ENCODE data around the gene S100P.
"Not testable (repeated sequence)": the region's sequence is repeated elsewhere in the genome, so short reads cannot be mapped to it uniquely, and the experiment has no call there.

S100P gene

DNA sequence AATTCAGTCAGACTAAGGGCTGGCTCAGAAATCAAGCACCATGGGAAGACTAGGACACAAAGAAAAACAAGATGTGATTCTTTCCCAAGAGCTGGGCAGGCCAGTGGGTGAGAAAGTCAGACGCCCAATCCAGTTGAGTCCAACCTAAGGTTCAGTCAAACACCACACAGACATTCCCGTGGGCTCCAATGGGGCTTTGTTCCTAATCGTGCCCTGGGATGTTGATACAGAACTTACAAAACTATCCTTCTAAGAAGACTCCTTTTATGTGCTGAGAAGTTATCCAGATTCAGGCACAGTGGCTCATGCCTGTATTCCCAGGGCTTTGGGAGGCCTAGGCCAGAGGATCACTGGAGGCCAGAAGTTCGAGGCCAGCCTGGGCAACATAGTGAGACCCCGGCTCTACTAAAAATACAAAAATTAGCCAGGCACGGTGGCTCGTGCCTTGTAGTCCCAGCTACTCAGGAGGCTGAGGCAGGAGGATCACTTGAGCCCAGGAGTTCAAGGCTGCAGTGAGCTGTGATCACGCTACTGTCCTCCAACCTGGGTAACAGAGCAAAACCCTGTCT is 26.0 kb downstream of the S100P start:
- TF ChIP-seq YY1 (IDR thresholded peaks at IDR 0.05; ENCODE audit: insufficient read depth, insufficient read length), result no peak
- no peak for TF ChIP-seq SUZ12 (IDR thresholded peaks at IDR 0.05; ENCODE audit: extremely low read depth, insufficient read depth, insufficient read length)
- TF ChIP-seq ZNF274 (IDR thresholded peaks at IDR 0.05; ENCODE audit: low read depth, low read length), result no peak
- no peak for DNase-seq (ENCODE audit: low read depth, low spot score)
- H3K27me3 ChIP-seq (ENCODE audit: insufficient read depth, insufficient read length), result no peaks in the 10 kb centered on the region
- H3K9ac ChIP-seq (ENCODE audit: insufficient read length, low read depth), result no peak overlapping the region
- no peaks in the 10 kb centered on the region for H3K9me3 ChIP-seq (ENCODE audit: insufficient read depth, low read length)
- H3K36me3 ChIP-seq (ENCODE audit: insufficient read depth, insufficient read length, low read length), result no peaks in the 10 kb centered on the region
- peaks cover 4% of the 10 kb centered on the region for H3K4me1 ChIP-seq (ENCODE audit: insufficient read depth, insufficient read length)
- H3K4me3 ChIP-seq (ENCODE audit: insufficient read length, low read depth), result no peak overlapping the region

DNA sequence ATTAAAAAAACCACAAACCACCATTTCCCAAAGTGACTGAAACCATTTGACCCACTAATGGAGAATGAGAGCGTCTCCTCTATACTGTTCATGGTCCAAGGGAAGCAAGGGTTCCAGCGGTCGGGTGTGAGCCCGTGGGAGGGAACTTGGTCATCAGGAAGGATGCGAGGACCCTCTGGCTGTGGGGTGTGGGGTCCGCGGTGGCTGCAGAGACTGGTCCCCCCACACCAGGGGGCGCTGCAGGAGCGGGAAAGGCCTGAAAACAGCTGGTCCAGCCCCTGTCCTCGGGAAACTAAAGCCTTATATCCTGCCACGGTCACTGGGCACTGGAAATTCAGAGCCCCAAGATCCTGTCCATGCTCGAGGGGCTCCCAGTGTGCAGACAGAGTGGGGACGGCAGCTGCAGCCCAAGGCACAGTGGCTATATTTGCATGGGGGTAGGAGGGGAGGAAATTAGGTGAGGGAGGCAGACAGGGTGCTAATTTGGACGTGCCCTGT is 26.6 kb downstream of the S100P start:
- Histone ChIP-seq H3K9me3 (ENCODE audit: insufficient read depth, low read length) (no peaks in the 10 kb centered on the region), H3K4me3 (ENCODE audit: insufficient read length, low read depth) (no peak overlapping the region), H3K27me3 (ENCODE audit: insufficient read depth, insufficient read length) (no peaks in the 10 kb centered on the region), H3K36me3 (ENCODE audit: insufficient read depth, insufficient read length, low read length) (no peaks in the 10 kb centered on the region), H3K4me1 (ENCODE audit: insufficient read depth, insufficient read length) (peaks cover 10% of the 10 kb centered on the region), H3K9ac (ENCODE audit: insufficient read length, low read depth) (no peak overlapping the region)
- no peak for DNase-seq (ENCODE audit: low read depth, low spot score)
- no peak for TF ChIP-seq SUZ12 (IDR thresholded peaks at IDR 0.05; ENCODE audit: extremely low read depth, insufficient read depth, insufficient read length)

DNA sequence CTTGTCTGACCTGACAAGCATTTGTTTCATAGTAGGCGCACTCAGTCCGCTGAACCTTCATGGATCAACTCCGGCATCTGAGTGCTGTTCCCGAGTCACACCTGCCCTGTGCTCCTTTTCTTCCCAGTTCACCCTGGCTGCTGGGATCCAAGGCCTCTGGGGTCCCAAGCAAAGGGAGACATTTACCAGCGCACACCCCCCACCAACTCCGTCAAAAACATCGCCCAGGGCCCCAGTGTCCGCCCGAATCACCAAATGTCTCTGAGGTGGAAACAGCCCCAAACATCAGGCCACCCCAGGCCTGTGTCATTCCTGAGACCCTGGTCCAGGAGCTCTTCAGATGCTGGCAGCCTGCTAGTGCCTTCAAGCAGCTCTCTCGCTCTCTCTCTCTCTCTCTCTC is 27.4 kb downstream of the S100P start:
- Histone ChIP-seq H3K36me3 (ENCODE audit: insufficient read depth, insufficient read length, low read length) (no peaks in the 10 kb centered on the region), H3K9me3 (ENCODE audit: insufficient read depth, low read length) (no peaks in the 10 kb centered on the region), H3K4me3 (ENCODE audit: insufficient read length, low read depth) (no peak overlapping the region), H3K9ac (ENCODE audit: insufficient read length, low read depth) (no peak overlapping the region), H3K27me3 (ENCODE audit: insufficient read depth, insufficient read length) (no peaks in the 10 kb centered on the region), H3K4me1 (ENCODE audit: insufficient read depth, insufficient read length) (peaks cover 13% of the 10 kb centered on the region)
- no peak for DNase-seq (ENCODE audit: low read depth, low spot score)
- TF ChIP-seq ZNF274 (IDR thresholded peaks at IDR 0.05; ENCODE audit: low read depth, low read length), result no peak
- TF ChIP-seq SUZ12 (IDR thresholded peaks at IDR 0.05; ENCODE audit: extremely low read depth, insufficient read depth, insufficient read length), result no peak
- TF ChIP-seq YY1 (IDR thresholded peaks at IDR 0.05; ENCODE audit: insufficient read depth, insufficient read length), result no peak

DNA sequence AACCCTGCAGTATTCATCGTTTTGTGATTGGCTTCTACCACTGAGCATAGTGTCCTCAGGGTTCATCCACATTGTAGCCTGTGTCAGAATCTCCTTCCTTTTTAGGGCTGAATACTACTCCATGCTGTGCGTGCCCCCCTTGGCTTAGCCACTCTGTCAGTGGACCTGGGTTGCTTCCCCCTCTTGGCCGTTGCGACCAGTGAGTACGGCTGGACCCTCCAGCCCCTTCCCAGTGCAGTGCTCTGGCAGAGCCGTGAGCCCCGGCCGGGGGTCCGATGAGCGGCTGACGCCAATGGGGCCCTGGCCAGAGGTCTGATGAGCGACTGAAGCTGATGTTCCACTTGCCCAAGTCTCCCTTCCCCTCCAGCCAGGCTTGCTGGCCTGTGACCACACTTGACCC is 29.2 kb downstream of the S100P start:
- Histone ChIP-seq H3K4me3 (ENCODE audit: insufficient read length, low read depth) (no peak overlapping the region), H3K9me3 (ENCODE audit: insufficient read depth, low read length) (no peaks in the 10 kb centered on the region), H3K27me3 (ENCODE audit: insufficient read depth, insufficient read length) (no peaks in the 10 kb centered on the region), H3K4me1 (ENCODE audit: insufficient read depth, insufficient read length) (peaks cover 13% of the 10 kb centered on the region), H3K36me3 (ENCODE audit: insufficient read depth, insufficient read length, low read length) (no peaks in the 10 kb centered on the region), H3K9ac (ENCODE audit: insufficient read length, low read depth) (no peak overlapping the region)
- DNase-seq (ENCODE audit: low read depth, low spot score), result no peak
- TF ChIP-seq ZNF274 (IDR thresholded peaks at IDR 0.05; ENCODE audit: low read depth, low read length) (no peak), SUZ12 (IDR thresholded peaks at IDR 0.05; ENCODE audit: extremely low read depth, insufficient read depth, insufficient read length) (no peak), YY1 (IDR thresholded peaks at IDR 0.05; ENCODE audit: insufficient read depth, insufficient read length) (no peak)

DNA sequence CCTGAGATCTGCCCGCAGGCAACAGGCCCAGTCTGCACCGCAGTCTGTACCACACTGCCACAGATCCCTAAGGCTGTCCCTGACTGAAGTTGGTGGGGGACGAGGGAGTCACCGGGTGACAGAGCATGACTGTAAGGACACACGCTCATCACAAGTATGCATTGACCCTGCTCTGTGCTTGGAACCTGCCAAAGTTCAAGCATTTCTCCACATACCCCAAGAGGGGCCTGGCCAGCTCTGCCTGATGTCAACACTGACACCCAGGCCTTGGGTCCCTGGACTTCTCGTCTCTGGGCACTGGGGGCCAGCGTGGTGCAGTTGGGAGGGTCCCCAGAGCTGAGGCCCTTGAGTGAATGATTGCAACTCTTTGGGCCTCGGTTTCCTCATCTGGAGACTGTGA is 30.2 kb downstream of the S100P start:
- Histone ChIP-seq H3K4me1 (ENCODE audit: insufficient read depth, insufficient read length) (peaks cover 14% of the 10 kb centered on the region), H3K4me3 (ENCODE audit: insufficient read length, low read depth) (no peak overlapping the region), H3K36me3 (ENCODE audit: insufficient read depth, insufficient read length, low read length) (no peaks in the 10 kb centered on the region), H3K9ac (ENCODE audit: insufficient read length, low read depth) (no peak overlapping the region), H3K27me3 (ENCODE audit: insufficient read depth, insufficient read length) (no peaks in the 10 kb centered on the region), H3K9me3 (ENCODE audit: insufficient read depth, low read length) (no peaks in the 10 kb centered on the region)
- TF ChIP-seq YY1 (IDR thresholded peaks at IDR 0.05; ENCODE audit: insufficient read depth, insufficient read length), result no peak
- TF ChIP-seq SUZ12 (IDR thresholded peaks at IDR 0.05; ENCODE audit: extremely low read depth, insufficient read depth, insufficient read length), result no peak
- TF ChIP-seq ZNF274 (IDR thresholded peaks at IDR 0.05; ENCODE audit: low read depth, low read length), result no peak
- no peak for DNase-seq (ENCODE audit: low read depth, low spot score)

DNA sequence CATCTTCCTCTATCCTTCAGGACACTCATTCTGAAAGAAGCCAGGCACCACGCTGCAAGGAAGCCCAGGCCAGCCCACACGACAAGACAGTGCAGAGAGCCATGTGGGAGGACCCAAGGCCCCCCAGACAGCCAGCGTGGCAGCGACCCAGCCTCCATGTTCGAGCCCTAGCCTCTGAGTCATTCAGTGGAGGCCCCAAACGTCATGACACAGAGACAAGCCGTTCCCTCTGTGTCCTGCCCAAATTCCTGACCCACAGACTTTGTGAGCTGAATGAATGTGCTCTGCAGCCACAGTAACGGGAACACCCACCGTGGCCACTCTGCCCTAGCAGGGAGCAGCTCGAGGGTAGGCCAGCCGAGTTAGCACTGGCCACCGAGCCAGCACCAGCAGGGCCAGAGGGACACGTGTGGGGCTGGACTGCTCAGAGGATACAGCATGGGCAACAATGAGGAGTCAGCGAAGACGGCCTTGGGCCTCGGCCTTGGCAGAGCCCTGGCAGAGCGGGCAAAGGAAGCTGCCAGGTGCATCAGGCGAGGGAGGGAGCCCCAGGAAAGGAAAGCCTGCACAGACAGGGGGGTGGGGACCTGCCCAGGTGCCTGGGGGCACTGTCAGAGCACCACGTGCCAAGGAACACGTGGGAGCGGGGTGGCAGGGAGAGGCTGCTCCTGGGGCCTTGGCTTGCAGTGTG is 30.9 kb downstream of the S100P start:
- no peaks in the 10 kb centered on the region for H3K27me3 ChIP-seq (ENCODE audit: insufficient read depth, insufficient read length)
- peak overlapping the region; percentile 22 for H3K9ac ChIP-seq (ENCODE audit: insufficient read length, low read depth)
- no peak overlapping the region for H3K4me3 ChIP-seq (ENCODE audit: insufficient read length, low read depth)
- H3K36me3 ChIP-seq (ENCODE audit: insufficient read depth, insufficient read length, low read length), result no peaks in the 10 kb centered on the region
- TF ChIP-seq SUZ12 (IDR thresholded peaks at IDR 0.05; ENCODE audit: extremely low read depth, insufficient read depth, insufficient read length) (no peak), ZNF274 (IDR thresholded peaks at IDR 0.05; ENCODE audit: low read depth, low read length) (no peak), YY1 (IDR thresholded peaks at IDR 0.05; ENCODE audit: insufficient read depth, insufficient read length) (no peak)
- H3K9me3 ChIP-seq (ENCODE audit: insufficient read depth, low read length), result no peaks in the 10 kb centered on the region
- peaks cover 17% of the 10 kb centered on the region for H3K4me1 ChIP-seq (ENCODE audit: insufficient read depth, insufficient read length)
- DNase-seq (ENCODE audit: low read depth, low spot score), result no peak

DNA sequence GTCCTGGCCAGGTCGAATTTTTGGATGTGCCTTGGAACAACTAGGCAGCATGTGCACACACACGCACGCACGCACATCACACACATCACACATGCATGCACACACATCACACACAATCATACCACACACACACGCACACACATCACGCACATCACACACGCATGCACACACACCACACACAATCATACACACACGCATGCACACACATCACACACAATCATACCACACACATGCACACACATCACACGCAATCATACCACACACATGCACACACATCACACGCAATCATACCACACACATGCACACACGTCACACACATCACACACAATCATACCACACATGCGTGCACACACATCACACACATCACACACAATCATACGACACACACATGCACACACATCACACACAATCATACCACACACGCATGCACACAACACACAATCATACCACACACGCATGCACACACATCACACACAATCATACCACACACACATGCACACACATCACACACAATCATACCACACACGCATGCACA is 31.8 kb downstream of the S100P start:
- H3K27me3 ChIP-seq (ENCODE audit: insufficient read depth, insufficient read length); H3K4me3 ChIP-seq (ENCODE audit: insufficient read length, low read depth); H3K9ac ChIP-seq (ENCODE audit: insufficient read length, low read depth); H3K36me3 ChIP-seq (ENCODE audit: insufficient read depth, insufficient read length, low read length); H3K9me3 ChIP-seq (ENCODE audit: insufficient read depth, low read length); DNase-seq (ENCODE audit: low read depth, low spot score): not testable (repeated sequence)
- H3K4me1 ChIP-seq (ENCODE audit: insufficient read depth, insufficient read length), result peaks cover 17% of the 10 kb centered on the region

Measured in NT2/D1 (cell line).